Thymus (tissue), 11 donors: ENCODE results near the gene ELF3. TPM values are rescaled to one million over a fixed set of nuclear protein-coding genes. Genes with fewer than 3 reads are reported as not detected.
"Not testable (repeated sequence)": the region's sequence is repeated elsewhere in the genome, so short reads cannot be mapped to it uniquely, and the experiment has no call there.

Source experiments
- DNase-seq, 9 donors: peaks; one replicate each; pipeline ENCODE4 v3.0.0-alpha.2; 2013; ENCODE audit warnings: low spot score in 9 of 9, low read depth in 6 of 9, missing footprints in 1 of 9
- H3K27ac ChIP-seq, 2 donors: one replicate each; pipeline ENCODE4 v1.5.1; 2013; ENCODE audit warnings: control low read depth in 1 of 2, low read depth in 1 of 2, low read length in 1 of 2, mild to moderate bottlenecking in 1 of 2, moderate library complexity in 1 of 2
- H3K27me3 ChIP-seq, 2 donors: one replicate each; pipeline ENCODE4 v1.5.1; 2013; ENCODE audit warnings: low read length in 1 of 2; ENCODE audit not compliant: control insufficient read depth in 2 of 2, insufficient read depth in 1 of 2
- H3K36me3 ChIP-seq, 2 donors: one replicate each; pipeline ENCODE4 v1.5.1; 2013; ENCODE audit warnings: low read length in 1 of 2, mild to moderate bottlenecking in 1 of 2, moderate library complexity in 1 of 2; ENCODE audit not compliant: control insufficient read depth in 2 of 2, insufficient read depth in 2 of 2
- H3K4me1 ChIP-seq, 2 donors: one replicate each; pipeline ENCODE4 v1.5.1; 2013; ENCODE audit warnings: low read length in 2 of 2; ENCODE audit not compliant: control insufficient read depth in 2 of 2, insufficient read depth in 2 of 2
- H3K4me3 ChIP-seq, 2 donors: one replicate each; pipeline ENCODE4 v1.5.1; 2013; ENCODE audit warnings: low read length in 2 of 2, control low read depth in 1 of 2, mild to moderate bottlenecking in 1 of 2
- H3K9me3 ChIP-seq, 2 donors: one replicate each; pipeline ENCODE4 v1.5.1; 2013; ENCODE audit warnings: low read length in 1 of 2, mild to moderate bottlenecking in 1 of 2; ENCODE audit not compliant: control insufficient read depth in 2 of 2, insufficient read depth in 1 of 2
- WGBS: extraction: QIAGEN DNeasy Blood & Tissue Kit; methylation state at CpG from one replicate; pipeline ENCODE4 v1.1.7; 2013; 5-methylcytosine and 5-hydroxymethylcytosine counted together
- polyA plus RNA-seq: library from polyadenylated mRNA; stranded (reverse); fragments of 200-250 nt; gene quantifications from one replicate; pipeline ENCODE4 v1.2.3, GENCODE V29; 2013
- total RNA-seq: library from RNA; stranded (reverse); fragments of 120-200 nt; gene quantifications from one replicate; pipeline ENCODE4 v1.2.4, GENCODE V29; 2013
- donor health status: healthy.

The ELF3 gene
- total and polyA plus RNA-seq, 2 donors: 2.3 to 13.6 TPM

- H3K27me3 ChIP-seq, H3K9me3 ChIP-seq, H3K36me3 ChIP-seq, H3K27ac ChIP-seq, DNase-seq, H3K4me1 ChIP-seq, H3K4me3 ChIP-seq: not testable (repeated sequence)
- WGBS: 96% methylated on average over 6 of the region's 6 CpGs
These were observed 46.9 kb downstream of the ELF3 start for GRCh38 chr1:202057335-202057704.

GRCh38 chr1:202058001-202058908 lies 47.9 kb downstream of the ELF3 start:
- H3K36me3 ChIP-seq: no peaks in the 10 kb centered on the region
- no peaks in the 10 kb centered on the region for H3K4me1 ChIP-seq
- no peaks in the 10 kb centered on the region for H3K27me3 ChIP-seq
- H3K27ac ChIP-seq: no peak overlapping the region
- no peaks in the 10 kb centered on the region for H3K9me3 ChIP-seq
- no peak overlapping the region for H3K4me3 ChIP-seq
- WGBS: 94% methylated on average over 3 of the region's 3 CpGs
- DNase-seq: no peak

GRCh38 chr1:202061055-202061454 lies 50.7 kb downstream of the ELF3 start:
- H3K4me3 ChIP-seq: no peak overlapping the region
- 95% methylated on average over 4 of the region's 4 CpGs for WGBS
- H3K27me3 ChIP-seq: no peaks in the 10 kb centered on the region
- DNase-seq: no peak
- H3K9me3 ChIP-seq: no peaks in the 10 kb centered on the region
- H3K36me3 ChIP-seq: no peaks in the 10 kb centered on the region
- H3K27ac ChIP-seq: no peak overlapping the region
- no peaks in the 10 kb centered on the region for H3K4me1 ChIP-seq

- not testable (repeated sequence) for H3K36me3 ChIP-seq, H3K27ac ChIP-seq, H3K27me3 ChIP-seq, DNase-seq, H3K4me3 ChIP-seq, H3K9me3 ChIP-seq, H3K4me1 ChIP-seq
- WGBS: 90% methylated on average over 6 of the region's 6 CpGs
These were observed 51.4 kb downstream of the ELF3 start for GRCh38 chr1:202061787-202062186.

GRCh38 chr1:202062636-202063035 lies 52.2 kb downstream of the ELF3 start:
- not testable (repeated sequence) for H3K9me3 ChIP-seq, H3K27ac ChIP-seq, H3K36me3 ChIP-seq, H3K4me3 ChIP-seq, H3K27me3 ChIP-seq, H3K4me1 ChIP-seq, DNase-seq
- 96% methylated on average over 7 of the region's 7 CpGs for WGBS

GRCh38 chr1:202063093-202063492 lies 52.7 kb downstream of the ELF3 start:
- no peaks in the 10 kb centered on the region for H3K36me3 ChIP-seq
- WGBS: 34% methylated on average over 1 of the region's 1 CpG
- no peak for DNase-seq
- H3K4me3 ChIP-seq: no peak overlapping the region
- H3K27ac ChIP-seq: no peak overlapping the region
- H3K27me3 ChIP-seq: no peaks in the 10 kb centered on the region
- no peaks in the 10 kb centered on the region for H3K9me3 ChIP-seq
- H3K4me1 ChIP-seq: no peaks in the 10 kb centered on the region

- H3K9me3 ChIP-seq, DNase-seq, H3K27ac ChIP-seq, H3K4me1 ChIP-seq, H3K27me3 ChIP-seq, H3K36me3 ChIP-seq, H3K4me3 ChIP-seq: not testable (repeated sequence)
- WGBS: 97% methylated on average over 10 of the region's 10 CpGs
These were observed 54.5 kb downstream of the ELF3 start for GRCh38 chr1:202064889-202065312.

Other genes with a start within 250 kb of the ELF3 start
- gene IPO9, start 181.4 kb upstream of the ELF3 start, total RNA-seq: 19.0 TPM
- 21.2 TPM for gene IPO9, start 181.4 kb upstream of the ELF3 start, polyA plus RNA-seq
- gene SHISA4, start 121.7 kb upstream of the ELF3 start, total RNA-seq: 0.57 TPM
- 5.0 TPM for gene SHISA4, start 121.7 kb upstream of the ELF3 start, polyA plus RNA-seq
- gene LMOD1, start 64.0 kb upstream of the ELF3 start, total RNA-seq: 0.24 TPM
- 17.1 TPM for gene LMOD1, start 64.0 kb upstream of the ELF3 start, polyA plus RNA-seq
- 47.1 TPM for gene TIMM17A, start 55.1 kb upstream of the ELF3 start, total RNA-seq
- 48.9 TPM for gene TIMM17A, start 55.1 kb upstream of the ELF3 start, polyA plus RNA-seq
- gene RNPEP, start 27.9 kb upstream of the ELF3 start, total RNA-seq: 20.0 TPM
- 39.7 TPM for gene RNPEP, start 27.9 kb upstream of the ELF3 start, polyA plus RNA-seq
- gene GPR37L1, start 112.3 kb downstream of the ELF3 start, total RNA-seq: under 0.01 TPM
- gene GPR37L1, start 112.3 kb downstream of the ELF3 start, polyA plus RNA-seq: 0.09 TPM
- gene ARL8A, start 134.2 kb downstream of the ELF3 start, total RNA-seq: 16.7 TPM
- gene ARL8A, start 134.2 kb downstream of the ELF3 start, polyA plus RNA-seq: 29.5 TPM
- 114 TPM for gene PTPN7, start 150.0 kb downstream of the ELF3 start, total RNA-seq
- 75.2 TPM for gene PTPN7, start 150.0 kb downstream of the ELF3 start, polyA plus RNA-seq
- 0.05 TPM for gene LGR6, start 183.2 kb downstream of the ELF3 start, total RNA-seq
- gene LGR6, start 183.2 kb downstream of the ELF3 start, polyA plus RNA-seq: 1.0 TPM